ENCODE measurements around the gene SNED1.

DNA sequence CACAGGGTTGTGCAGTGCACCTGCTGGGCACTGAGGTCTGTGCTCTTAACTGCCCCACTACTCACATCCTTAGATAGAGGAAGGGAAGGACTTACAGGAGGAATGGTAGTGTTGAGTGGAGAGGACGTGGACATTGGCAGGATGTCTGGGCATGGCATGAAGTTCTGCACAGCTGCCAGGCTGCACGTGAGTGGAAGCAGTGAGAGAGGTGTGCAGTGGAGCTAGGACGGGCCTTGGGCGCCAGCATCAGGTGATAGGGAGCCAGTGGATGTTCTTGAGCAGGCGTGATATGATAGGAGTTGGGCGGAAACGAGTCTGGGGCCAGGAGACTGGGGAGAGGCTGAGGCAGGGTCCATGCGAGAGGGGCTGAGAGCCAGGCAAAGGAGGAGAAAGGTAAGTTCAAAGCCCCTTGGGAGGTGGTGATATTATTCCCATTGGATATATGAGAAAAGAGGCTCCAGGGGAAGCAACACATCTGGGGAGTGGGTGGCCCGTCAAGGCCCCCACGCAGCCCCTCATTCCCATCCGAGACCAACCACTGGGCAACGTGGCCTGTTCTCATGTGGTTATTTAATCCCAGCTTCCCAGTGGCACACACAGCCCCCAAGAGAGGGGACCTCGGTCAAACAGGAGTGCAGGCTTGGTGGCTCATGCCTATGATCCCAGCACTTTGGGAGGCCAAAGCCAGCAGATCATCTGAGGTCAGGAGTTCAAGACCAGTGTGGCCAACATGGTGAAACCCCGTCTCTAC is 45.7 kb upstream of the SNED1 start:
- no peak for TF ChIP-seq POLR2A (IDR thresholded peaks at IDR 0.05)
- TF ChIP-seq, protein P1, sequence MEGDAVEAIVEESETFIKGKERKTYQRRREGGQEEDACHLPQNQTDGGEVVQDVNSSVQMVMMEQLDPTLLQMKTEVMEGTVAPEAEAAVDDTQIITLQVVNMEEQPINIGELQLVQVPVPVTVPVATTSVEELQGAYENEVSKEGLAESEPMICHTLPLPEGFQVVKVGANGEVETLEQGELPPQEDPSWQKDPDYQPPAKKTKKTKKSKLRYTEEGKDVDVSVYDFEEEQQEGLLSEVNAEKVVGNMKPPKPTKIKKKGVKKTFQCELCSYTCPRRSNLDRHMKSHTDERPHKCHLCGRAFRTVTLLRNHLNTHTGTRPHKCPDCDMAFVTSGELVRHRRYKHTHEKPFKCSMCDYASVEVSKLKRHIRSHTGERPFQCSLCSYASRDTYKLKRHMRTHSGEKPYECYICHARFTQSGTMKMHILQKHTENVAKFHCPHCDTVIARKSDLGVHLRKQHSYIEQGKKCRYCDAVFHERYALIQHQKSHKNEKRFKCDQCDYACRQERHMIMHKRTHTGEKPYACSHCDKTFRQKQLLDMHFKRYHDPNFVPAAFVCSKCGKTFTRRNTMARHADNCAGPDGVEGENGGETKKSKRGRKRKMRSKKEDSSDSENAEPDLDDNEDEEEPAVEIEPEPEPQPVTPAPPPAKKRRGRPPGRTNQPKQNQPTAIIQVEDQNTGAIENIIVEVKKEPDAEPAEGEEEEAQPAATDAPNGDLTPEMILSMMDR (IDR thresholded peaks at IDR 0.05 in 4 of 5, conservative IDR thresholded peaks at IDR 0.05 in 1 of 5): no peak

Measured in gastrocnemius medialis (tissue), 4 donors.